GM18861 (cell line): ENCODE data around the gene SNAPC4.
"Not testable (repeated sequence)": the region's sequence is repeated elsewhere in the genome, so short reads cannot be mapped to it uniquely, and the experiment has no call there.

Experiments
- ATAC-seq: cut with Tn5 transposase; IDR thresholded peaks from one replicate; pipeline ENCODE4 v1.9.1; 2021; ENCODE audit not compliant: unreplicated experiment

Gene SNAPC4

GRCh38 chr9:136433043-136433715, 33.2 kb upstream of the SNAPC4 start:
- ATAC-seq, result no peak

- no peak for ATAC-seq
These were observed 32.6 kb upstream of the SNAPC4 start for GRCh38 chr9:136432591-136432990.

DNA sequence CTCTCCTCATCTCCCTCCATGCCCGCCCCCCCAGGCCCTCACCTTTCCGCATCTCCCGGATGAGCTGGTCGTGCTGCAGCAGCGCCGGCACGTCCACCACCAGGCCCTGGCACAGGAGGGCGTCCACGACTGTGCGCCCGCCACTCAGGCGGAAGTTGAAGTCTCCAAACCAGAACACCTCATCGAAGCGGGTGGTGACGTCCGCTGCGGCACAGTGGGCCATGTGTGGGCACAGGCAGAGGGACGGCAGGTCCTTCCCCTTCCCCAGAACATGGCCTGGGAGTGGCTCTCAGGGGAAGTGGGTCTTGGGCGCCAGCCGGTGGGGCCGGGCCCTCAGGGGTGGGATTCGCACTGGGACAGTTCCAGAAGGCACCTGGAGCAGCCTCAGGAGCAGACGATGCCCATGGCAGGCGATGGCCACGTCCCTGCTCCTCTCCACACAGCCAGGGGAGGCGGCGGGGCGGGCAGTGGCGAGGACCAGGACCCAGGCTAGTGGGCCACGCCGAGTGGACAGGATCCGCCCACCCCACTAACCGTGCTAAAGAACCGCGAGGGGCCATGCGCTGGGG, 31.9 kb upstream of the SNAPC4 start:
- no peak for ATAC-seq

DNA sequence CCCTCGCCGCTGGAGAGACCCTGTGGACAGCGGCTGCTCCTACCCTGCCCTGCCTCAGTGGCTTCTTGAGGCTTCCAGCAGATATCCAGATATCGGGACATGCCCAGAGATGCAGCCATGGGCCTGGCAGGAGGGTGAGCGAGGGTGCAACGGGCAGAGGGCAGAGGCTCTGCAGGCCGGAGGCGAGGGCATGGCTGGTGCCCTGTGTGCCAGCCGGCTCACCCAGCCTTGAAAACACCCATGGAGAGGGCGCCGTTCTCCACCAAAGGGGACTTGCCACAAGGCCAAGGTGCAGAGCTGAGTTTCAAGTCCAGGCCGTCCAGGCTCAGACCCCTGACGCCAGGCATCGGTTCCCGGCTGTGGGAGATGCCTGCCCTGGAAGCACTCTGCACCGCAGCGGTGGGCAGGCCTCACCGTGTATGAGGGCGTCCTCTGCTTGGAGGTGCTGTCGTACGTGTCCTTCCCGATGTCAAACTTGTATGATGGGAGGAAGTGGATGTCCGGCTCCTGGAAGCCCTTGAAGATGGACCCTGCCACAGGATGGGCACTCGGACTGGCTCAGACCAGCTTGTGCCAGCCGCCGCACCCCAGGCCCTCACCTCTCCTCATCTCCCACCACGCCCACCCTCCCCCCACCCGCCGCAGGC, 30.7 kb upstream of the SNAPC4 start:
- no peak for ATAC-seq

DNA sequence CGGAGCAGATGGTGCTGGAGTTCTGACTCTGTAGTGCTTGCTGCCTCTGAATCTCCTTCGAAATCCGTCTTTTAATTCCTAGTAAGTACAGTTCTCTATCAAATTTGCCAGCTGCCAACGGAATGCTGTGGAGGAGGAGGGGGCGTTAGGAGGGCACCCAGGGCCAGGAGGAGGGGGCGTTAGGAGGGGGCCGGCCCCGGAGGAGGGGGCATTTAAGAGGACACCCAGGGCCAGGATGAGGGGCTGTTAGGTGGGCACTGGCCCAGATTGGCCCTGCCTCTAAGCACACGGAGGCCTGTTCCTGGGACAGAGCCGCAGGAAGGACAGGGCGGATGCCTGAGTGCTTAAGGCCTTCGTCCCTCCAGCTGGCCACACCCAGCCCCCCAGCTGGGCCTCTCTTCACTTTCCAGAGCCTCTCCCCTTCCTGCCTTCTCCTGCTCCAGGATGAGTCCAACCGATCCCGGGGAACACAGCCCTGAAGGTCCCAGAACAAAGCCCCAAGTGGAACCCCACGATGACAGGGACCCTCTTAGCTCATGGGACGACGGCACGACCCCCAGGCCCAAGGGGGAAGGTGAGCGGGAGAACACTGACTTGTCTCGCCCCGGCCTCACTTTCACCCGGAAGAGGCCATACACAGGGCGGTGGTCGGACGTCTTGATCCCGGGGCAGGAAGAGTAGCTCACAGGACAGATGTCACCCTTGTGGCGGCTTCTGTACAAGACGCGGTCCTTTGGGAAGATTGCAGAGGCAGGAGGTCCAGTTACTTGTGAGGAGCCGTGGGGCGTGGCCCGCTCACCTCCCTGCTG, 29.9 kb upstream of the SNAPC4 start:
- no peak for ATAC-seq

DNA sequence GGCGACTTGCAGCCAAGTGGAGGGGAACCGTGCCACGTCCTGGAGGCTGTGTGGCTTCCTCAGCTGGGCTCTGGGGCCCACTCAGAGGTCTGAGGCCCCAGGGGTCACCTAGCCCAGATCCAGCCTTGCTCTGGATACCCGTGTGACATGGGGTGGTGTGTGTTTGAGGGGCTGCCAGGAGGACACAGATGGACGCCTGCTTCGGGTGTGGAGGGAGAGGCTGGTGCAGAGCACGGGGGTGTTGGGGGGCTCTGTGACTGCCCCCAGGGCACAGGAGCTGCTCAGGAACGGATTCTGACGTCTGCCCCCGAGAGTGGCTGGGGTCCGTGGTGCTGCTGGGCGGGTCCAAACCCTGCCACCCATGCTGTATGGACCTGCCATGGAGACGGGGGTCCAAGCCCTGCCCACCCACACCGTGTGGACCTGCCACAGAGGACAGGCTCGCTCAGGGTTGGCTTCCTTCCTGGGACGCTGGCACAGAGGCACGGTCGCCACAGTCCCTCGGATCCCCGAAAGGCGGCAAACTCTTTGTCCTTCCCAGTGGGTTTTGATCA, 29.2 kb upstream of the SNAPC4 start:
- ATAC-seq, result no peak

DNA sequence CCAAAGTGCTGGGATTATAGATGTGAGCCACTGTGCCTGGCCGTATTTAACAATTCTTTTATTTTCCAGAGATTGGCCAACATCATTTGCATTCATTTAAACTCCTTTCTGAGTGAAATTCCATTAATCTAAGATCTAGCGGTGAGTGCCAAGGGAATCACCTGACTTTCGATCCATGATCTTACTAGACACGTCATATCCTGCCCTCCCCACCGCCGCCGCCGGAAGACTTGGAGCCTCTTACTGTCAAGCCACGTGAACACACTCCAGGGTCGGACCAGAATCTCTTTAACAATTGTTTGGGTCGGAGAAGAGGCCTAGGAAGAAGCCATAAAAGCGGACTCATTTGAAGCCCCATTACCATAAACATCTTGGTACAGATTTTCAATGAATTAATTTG, 26.8 kb upstream of the SNAPC4 start:
- no peak for ATAC-seq

- not testable (repeated sequence) for ATAC-seq
These were observed 25.4 kb upstream of the SNAPC4 start for GRCh38 chr9:136425367-136425766.

DNA sequence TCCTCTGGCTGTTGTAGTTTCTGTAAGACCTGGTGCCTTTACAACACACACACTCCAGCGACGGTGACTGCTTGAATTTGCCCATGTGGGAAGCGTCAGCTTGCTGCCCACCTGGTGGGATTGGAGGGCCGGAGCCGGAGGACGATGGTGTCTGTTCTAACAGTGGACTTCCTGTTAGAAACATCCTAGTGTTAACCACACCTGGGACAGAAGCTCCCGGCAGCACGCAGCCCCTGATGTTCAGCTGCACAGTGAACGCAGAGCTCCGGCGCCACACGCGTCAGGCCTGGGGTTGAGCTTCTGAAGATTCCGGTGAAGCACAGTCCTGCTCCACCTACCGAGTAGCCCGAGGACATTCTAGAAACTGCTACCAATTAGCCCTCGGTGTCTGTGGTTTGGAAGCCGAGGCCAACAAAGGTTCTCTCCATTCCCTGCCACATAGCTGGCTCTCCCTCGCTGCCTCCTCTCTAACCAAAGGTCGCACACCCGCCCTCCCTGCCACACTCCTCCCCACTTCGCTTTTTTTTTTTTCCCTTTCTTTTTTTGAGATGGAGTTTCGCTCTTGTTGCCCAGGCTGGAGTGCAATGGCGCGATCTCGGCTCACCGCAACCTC, 24.9 kb upstream of the SNAPC4 start:
- ATAC-seq, result no peak

DNA sequence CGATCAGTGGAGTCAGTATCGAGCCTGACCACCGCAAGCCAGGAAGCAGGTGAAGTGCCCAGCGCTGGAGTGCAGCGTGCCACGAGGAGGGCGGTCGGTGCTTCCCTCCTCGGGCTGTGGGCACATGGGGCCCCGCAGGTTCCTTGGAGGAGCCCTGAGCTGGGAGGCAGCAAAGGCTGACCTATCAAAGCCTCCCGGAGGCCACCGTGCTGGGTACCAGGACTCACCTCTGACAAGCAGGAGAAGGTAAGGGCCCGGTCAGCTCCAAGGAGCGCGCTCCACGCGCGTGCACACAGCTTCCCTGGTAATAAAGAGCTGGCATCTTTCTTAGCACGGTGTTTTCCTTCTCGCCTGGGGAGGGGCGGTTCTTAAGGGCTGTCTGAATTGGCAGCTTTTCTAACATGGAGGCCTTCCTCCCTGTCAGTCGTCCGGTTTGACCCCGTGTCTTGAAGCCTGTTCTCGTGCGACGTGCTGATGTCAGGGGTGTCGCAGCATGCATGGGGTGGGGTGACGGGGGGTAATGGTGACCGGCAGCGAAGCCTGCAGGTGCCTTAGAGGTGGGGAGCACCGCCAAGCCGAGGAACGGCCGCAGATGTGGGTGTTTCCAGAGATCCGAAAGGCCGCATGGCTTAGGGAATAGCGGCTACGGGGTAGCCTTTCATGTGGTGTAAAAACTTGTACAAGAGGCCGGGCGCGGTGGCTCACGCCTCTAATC, 23.6 kb upstream of the SNAPC4 start:
- ATAC-seq, result no peak

GRCh38 chr9:136422876-136423275, 22.9 kb upstream of the SNAPC4 start:
- no peak for ATAC-seq

GRCh38 chr9:136421791-136422190, 21.8 kb upstream of the SNAPC4 start:
- no peak for ATAC-seq

DNA sequence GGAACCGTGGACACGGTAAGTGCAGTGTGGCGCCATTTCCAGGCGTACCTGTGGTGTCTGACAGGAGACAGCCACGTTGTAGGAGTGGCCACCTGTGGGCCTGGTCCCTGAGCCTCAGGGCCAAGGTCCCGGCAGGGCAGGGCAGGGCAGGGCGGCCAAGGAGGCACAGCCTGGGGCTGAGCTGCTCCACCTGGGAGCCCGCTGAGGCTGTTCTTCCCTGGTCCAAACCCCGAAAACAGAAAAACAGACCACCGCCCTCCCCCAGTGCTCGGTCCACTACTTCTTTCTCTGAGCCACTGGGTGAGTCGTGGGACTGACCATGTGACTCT, 19.1 kb upstream of the SNAPC4 start:
- no peak for ATAC-seq

DNA sequence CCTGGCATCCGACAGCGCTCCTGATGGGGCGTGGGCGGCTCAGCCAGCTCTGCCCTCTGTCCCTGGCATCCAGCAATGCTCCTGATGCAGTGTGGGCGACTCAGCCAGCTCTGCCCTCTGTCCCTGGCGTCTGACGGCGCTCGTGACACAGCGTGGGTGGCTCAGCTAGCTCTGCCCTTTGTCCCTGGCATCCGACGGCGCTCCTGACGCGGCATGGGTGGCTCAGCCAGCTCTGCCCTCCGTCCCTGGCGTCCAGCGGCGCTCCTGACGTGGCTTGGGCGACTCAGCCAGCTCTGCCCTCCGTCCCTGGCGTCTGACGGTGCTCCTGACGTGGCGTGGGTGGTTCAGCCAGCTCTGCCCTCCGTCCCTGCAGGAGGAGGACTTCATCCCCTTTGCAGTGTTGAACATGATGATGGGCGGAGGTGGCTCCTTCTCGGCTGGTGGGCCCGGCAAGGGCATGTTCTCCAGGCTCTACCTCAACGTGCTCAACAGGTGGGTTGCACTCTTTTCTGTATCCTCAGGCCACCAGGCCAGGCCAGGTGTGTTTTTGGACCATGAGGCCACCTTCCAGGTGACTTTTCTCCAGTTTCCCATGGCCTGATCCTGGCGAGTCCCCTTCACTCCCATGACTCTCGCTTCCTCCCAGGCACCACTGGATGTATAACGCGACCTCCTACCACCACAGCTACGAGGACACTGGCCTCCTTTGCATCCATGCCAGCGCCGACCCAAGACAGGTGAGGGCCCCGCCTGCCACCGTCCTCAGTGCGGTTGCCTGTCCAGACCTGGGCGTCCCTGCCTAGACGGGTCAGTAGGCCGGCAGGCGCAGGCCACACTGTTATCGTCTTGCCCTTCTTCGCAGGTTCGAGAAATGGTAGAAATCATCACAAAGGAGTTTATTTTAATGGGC, 18.5 kb upstream of the SNAPC4 start:
- ATAC-seq, result no peak

DNA sequence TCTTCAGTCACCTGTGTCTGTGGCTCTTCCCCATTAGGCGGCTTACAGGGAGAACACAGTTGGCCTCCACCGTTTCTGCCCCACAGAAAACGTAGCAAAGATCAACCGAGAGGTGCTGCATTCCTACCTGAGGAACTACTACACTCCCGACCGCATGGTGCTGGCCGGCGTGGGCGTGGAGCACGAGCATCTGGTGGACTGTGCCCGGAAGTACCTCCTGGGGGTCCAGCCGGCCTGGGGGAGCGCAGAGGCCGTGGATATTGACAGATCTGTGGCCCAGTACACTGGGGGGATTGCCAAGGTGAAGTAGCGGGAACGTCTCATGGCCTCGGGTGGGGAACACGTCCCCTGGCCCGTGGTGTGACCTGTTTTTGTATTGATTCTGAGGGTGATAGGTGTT, 16.9 kb upstream of the SNAPC4 start:
- no peak for ATAC-seq

DNA sequence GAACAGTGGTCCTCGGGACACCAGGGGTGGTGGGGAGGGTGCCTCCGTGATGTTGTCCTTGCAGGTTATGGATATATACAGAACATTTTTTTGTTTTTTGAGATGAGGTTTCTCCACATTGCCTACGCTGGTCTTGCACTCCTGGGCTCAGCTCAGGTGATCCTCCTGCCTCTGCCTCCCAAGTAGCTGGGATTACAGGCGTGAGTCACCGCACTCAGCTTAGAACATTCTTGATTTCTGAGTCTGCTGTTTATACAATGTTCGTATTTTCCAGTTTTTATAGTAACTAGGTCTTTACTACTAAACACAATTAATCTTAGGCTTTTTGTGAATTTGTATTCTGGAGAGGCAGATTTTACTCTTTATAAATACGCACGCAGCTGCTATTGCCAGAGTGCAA, 16.5 kb upstream of the SNAPC4 start:
- no peak for ATAC-seq

GRCh38 chr9:136412962-136413361, 13.0 kb upstream of the SNAPC4 start:
- ATAC-seq, result no peak

DNA sequence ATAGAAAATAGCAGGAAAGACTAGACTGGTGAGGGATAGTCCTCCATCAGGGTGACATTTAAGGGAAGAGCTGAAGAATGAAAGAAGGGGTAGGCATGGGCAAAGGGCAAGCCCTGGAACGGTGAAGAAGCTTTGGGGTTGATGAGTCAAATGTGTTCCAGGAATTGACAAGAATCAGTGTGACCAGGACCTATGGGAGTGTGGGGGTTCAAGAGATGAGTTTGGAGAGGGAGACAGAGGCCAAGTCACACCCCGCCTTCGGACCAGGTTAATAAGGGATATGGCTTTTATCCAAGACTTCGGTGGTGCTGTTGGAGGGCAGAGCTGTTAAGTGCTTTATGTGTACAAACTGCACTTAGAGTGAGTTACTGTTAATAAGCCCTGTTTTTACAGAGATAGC, 11.4 kb upstream of the SNAPC4 start:
- no peak for ATAC-seq

- peak; percentile 58 for ATAC-seq
These were observed 10.7 kb upstream of the SNAPC4 start, which contains the start of the genes ENTR1 and PMPCA for GRCh38 chr9:136410500-136411287. Gene ENTR1 (minus strand): TSS chr9:136410614. CDS start chr9:136410397, 217 bp downstream. Gene PMPCA (plus strand): TSS chr9:136410658. CDS start chr9:136410669, 11 bp downstream.
